Measurements from ENCODE around the gene EAF1.
"Not testable (repeated sequence)": the region's sequence is repeated elsewhere in the genome, so short reads cannot be mapped to it uniquely, and the experiment has no call there.

EAF1 gene

DNA sequence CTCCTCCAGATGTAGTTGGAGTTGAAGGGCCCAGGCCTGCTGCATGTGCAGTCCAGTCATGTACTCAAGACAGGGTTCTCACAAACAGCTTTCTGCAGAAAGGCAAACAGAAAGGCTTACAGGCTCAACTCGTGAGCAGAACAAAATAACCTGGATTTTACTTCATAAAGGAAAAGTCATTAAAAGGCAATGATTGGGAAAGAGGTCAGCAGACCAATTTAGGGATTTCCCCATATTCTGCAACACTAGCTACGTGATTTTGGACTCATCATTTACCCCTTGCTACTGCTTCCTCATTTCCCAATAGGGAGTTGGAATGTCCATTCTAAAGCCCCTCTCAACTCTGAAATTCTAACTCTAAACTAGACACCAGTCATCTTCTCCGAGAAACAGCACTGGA, 18.2 kb upstream of the EAF1 start:
- DNase-seq, result no peak

- no peak for DNase-seq
Measured at GRCh38 chr3:15409774-15410173, 17.6 kb upstream of the EAF1 start.

- DNase-seq, result not testable (repeated sequence)
Measured at GRCh38 chr3:15410966-15411365, 16.4 kb upstream of the EAF1 start.

- DNase-seq, result no peak
Measured at GRCh38 chr3:15420871-15421270, 6.5 kb upstream of the EAF1 start.

DNA sequence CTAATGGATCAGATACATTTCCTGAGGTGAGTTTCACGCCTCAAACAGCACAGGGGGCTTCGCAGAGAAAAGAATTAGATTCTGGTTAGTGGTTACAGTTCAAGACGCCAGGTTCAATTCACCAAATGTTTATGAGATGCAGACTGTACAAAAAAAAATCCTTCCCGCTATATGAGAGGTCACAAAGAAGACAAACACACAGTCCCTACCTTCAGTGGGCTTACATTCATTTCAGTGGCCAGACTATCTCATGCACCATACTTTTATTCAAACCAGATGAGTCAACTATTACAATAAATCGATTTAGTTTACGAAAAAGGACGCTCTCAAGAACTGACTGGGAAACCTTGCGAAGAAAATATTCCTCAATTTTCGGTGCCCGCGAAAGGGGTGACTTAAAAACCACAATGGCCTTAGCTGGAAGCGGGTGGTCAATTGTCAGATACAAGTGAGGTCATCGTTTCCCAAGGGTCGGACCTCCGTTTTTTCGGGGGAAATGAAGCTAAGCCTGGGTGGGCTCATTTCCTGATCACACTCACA, 749 bp upstream of the EAF1 start:
- DNase-seq, result no peak

DNA sequence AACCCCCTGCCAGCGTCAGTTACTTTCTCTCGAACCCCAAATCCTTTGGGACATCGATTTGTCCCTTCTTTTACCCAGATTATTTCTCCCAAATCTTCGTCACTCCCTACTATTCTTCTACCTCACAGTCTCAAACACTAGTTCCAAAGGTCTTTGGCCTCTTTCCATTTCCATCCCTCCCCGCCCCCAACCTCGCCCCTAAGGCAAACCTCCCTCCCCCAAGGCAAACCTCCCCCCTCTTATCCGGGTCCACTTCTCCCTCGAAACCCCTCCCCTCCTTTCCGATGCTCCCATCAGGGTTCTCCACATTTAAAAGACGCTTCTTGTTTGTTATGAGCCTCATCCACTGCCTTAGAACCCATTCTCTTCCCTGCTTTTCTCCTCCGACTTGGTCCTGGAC, 583 bp downstream of the EAF1 start:
- DNase-seq, result no peak

DNA sequence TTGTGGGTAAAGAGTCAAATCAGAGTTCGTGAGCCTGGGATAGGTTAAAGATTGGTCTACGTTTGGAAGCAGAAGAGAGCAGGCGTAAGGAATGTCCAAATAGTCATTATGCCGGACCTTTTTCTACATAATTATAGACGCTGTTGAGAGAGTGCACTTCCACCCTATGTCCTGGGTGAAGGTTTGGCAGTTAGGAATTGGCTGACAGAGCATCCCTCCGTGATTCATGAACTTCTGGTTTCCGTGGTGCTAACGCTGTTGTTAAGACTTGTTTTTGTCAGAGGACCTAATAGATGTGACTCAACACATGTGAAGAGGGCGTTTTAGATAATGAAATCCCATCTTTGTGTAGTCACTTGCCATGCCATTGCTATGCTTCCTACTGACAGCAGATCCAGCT, 1.1 kb downstream of the EAF1 start:
- DNase-seq, result peak; percentile 43

GRCh38 chr3:15429080-15429479, 1.7 kb downstream of the EAF1 start:
- DNase-seq, result no peak

- no peak for DNase-seq
Measured at GRCh38 chr3:15430624-15431023, 3.2 kb downstream of the EAF1 start.

DNA sequence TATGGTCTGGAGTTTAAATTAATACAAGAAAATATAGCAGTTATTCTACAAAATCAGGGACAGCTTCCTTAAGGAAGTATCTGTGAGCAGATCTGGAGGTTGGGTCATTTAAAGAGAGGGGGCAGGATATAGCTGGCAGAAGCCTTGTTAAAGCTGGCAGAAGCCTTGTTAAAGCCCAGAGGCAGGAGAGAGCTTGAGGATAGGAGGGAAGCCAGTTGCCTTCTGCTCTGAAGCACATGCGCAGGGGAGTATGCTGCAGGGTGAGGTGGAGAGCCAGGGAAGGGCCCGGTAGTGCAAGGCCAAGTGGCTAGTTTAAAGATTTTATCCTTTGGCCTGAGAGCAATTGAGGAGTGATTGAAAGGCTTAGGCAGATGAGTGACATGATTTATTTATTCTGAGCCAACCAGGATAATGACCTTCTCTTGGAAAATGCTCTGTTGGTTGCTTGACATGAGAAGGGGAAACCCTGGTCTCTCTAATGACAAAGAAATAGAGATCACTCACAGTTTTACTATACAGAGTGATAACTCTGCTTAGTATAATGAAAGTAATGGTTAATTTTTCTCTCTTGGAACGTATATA, 3.9 kb downstream of the EAF1 start:
- no peak for DNase-seq

DNA sequence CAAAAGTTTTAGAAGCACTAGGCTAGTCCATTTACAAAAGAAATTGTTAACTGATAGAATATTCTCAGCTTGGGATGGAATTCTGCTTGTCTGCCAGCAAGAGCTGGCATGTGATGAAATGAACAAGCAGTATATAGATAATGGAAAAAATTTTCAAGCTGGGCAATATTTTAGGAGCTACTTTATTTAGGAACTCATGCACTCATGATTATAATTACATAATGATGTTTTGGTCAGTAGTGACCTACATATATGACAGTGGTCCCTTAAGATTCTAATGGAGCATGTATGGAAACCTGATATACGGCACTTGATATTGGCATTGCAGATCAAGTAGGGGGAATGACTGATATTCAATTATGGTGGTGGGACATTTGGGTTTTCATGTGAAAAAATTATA, 6.1 kb downstream of the EAF1 start:
- no peak for DNase-seq

DNA sequence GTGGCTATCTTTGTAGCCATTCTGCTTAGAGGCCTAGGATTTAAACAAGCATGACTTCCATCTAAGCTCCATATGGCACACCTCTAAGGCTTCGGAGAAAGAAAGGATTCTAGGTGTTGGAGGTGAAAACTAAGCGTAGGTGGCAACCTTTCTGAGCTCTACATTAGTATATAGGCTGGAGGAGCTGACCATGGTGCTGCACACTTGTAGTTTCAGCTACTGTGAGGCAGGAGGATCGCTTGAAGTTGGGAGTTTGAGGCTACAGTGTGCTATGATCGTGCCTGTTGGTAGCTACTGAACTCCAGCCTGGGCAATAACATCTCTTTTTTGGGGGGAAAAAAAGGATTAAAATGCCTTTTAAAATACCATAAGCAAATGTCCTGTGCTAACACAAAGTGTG, 7.4 kb downstream of the EAF1 start:
- no peak for DNase-seq

DNA sequence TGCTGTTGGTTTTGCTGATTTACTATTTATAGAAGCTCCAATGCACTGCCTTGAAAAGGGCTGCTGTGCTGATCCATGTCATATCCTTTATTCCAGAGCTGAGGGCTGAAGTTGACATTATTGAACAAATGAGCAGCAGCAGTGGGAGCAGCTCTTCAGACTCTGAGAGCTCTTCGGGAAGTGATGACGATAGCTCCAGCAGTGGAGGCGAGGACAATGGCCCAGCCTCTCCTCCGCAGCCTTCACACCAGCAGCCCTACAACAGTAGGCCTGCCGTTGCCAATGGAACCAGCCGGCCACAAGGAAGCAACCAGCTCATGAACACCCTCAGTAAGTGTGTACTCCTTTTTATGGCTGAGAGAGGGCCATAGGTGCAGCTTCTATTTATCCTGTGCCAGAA, 8.8 kb downstream of the EAF1 start:
- DNase-seq, result no peak

DNA sequence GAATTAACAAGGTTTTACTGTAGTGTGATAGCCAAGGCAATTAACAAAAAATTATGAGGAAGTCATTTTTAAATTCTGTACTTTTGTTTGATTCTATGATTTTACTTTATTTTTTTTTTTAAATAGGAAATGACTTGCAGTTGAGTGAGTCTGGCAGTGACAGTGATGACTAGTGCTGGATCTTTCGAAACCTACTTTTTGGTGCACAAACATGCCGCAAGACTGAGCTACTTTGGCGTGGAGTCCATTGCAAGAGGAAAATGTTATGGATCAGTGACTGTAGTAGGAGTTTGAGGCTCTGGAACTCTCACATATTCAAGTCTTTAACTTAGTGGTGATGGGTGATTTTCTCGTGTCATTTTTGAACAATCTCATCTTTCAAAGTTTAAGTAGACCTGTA, 11.6 kb downstream of the EAF1 start:
- DNase-seq, result no peak

DNA sequence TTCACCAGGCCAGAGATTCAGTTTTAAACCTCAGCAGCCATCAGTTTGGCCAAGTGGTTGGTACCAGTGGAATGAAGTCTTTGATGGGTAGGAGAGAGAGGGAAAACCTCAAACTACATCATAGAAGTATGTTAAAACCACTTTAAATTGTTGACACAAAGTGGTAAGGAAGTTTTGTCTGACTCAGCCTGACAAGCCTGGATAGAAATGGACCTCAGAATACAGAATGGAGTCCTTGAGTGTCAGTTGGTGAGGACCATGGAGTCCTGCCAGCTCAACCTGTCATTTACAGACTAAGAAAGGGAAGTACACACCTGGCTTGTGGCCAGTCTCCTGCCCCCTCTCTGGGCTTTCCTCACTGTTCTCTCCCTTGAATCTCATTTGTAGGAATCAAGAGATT, 12.1 kb downstream of the EAF1 start:
- no peak for DNase-seq

GRCh38 chr3:15440891-15441290, 13.5 kb downstream of the EAF1 start:
- DNase-seq, result no peak

- no peak for DNase-seq
Measured at GRCh38 chr3:15443826-15444524, 16.6 kb downstream of the EAF1 start.

DNA sequence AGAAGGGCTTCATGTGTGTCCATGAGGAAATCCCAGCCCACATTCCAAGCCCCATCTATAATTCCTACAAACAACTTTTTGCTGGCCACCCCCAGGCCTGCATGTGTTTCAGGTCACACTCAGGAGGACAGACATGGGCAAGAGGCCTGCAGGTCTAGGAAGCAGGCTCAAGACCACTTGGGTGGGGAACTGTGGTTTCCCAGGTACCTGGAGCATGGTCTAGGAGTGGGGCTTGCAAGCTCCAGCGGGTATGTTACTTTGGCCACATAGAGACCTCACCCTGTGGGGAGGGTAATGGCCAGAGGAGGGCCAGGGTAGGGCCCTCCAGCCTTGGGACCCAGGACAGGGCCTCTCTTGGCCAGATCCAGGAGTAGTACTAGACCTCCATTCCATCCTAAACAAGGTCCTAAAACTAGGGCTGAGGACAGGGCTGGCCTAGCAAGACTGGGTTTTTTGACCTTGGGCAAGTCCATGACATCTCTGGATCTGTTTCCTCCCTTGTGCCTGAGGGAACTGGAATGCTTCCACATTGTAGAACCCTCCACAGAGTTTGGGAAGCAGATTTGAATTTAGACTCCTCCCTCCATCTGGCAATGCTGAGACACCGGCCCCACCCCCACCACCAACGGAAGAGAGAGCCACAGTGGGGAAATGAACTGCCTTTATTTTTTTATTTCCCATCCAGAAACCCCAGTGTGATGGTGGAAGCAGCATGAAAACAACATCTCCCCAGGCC, 22.3 kb downstream of the EAF1 start:
- no peak for DNase-seq

DNA sequence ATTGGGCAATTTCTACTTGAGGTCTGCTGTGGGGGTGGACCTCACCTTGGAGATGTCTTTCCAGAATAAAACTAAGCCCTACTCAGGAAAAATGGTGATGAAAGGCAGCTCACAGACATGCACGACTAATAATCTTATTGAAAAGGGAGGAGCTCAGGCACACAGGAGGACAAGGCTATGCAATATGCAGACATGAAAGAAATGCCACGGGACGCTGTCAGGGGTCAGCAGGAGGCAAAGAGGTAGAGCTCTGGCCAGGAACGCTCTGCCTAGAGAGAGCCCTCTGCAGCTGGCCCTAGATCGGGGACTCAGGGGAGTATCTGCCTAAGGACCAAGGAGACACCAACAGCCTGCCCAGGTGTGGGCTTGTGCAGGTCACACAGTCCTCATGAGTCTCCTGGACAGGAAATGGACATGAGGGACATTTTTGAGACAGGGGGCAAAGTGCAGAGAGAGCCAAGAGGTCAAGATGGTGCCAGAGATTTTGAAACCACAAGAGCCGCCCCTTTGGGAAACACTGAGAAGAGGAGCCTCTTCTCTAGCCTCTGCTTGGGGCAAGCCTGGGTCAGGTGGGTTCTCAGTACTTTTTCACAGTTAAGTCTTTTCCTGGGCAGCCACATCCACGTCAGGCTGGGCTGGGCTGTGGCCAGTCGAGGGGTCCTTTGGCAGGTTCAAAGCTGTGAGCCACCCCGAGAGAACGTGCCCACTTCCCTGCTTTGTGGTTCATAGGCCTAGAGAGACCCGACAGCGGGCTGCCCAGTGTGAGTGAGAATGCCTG, 23.2 kb downstream of the EAF1 start:
- no peak for DNase-seq

- DNase-seq, result no peak
Measured at GRCh38 chr3:15451216-15452113, 24.1 kb downstream of the EAF1 start.

GRCh38 chr3:15452156-15452555, 24.8 kb downstream of the EAF1 start:
- no peak for DNase-seq

GRCh38 chr3:15452961-15453360, 25.6 kb downstream of the EAF1 start:
- DNase-seq, result no peak
